ENCODE data around the gene SLIT1.

Gene SLIT1

DNA sequence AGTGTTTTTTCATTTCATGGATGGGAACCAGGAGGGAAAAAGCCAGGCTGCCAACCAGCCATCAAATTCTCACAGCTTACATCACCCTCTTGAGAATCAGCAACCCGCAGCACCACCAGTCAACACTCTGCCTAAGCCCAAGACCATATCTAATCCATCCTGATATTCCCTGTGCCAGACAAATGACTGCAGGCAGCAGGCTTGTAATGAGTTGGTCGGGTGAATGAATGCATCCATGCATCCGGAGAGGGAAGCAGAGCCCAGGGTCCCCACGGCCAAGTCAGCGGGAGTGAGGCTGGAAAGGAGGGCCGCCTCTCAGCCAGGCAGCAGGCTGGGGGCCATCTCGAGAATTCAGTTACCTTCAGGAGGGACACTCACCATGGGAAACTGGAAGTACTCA is 46.9 kb downstream of the SLIT1 start:
- DNase-seq, result no peak

DNA sequence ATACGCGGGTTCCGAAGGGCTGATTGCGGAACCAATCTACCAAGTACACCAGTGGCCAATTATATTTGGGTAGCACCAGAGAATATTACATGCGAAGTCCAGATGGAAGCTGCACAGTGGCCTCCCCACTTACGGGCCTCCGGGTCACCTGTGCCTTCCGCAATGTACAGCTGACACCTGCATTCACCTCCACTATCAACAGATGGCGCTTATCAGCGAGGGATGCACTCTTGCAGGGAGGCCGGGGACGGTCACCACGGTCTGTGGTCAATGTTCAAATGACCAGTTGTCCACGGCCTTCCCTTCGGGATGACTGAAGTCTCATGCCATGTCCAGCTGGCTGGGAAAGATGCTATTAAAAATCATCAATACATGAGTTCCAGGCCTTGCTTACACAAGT is 47.6 kb downstream of the SLIT1 start:
- no peak for DNase-seq

DNA sequence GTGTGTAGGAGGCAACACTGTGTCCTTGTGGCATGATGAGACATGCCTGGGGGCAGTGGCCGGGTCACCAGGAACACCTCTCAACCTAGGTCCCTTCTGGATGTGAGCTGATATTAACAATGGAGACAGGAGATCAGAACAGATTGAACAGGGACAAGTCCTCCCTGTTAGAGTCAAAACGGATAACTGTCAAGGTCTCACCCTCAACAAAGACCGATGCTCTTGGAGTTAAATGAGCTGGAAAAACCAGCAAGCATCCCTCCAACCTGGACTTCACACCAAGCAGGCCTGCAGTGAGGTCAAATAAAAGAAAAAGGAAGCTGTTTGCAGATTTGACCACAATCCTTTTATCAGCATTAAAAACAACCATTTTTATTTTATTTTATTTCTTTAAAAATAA is 49.0 kb downstream of the SLIT1 start:
- DNase-seq, result no peak

DNA sequence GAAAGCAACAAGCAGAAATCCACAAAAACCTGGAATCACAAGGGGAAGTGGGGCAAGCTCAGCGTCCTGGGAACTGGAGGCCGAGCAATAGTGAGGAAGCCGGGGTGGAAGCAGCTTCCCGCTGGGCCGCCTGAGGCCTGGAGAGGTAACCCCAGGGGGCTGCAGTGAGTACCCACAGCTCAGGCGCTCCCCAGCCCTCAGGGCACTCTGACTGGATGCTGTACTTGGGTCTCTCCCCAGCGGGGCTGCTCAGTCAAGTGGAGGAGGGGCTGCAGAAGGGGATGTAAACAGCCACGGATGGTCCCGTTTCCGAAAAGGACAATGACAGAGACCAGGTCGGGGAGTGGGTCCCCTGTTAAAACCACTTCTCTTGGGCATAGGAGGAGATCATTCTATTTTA is 50.3 kb downstream of the SLIT1 start:
- DNase-seq, result no peak

DNA sequence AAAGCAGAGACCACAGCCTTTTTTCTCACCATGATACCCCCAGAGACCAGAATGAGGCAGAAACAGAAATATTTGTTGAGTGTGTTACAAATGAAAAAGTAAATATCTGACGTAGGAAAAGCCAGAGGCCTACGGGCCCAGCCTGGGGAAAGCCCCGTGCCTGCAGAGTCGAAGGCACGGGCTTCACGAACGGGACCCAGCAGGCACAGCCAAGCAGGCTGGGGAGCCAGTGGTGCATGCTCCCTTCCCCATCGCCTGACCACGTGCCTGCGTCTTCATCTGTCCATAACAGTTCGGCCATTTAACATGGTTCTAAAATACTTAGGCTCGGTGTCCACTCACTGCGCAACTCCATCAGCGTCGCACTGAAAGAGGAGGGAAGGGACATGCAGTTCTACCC is 50.8 kb downstream of the SLIT1 start:
- DNase-seq, result no peak

DNA sequence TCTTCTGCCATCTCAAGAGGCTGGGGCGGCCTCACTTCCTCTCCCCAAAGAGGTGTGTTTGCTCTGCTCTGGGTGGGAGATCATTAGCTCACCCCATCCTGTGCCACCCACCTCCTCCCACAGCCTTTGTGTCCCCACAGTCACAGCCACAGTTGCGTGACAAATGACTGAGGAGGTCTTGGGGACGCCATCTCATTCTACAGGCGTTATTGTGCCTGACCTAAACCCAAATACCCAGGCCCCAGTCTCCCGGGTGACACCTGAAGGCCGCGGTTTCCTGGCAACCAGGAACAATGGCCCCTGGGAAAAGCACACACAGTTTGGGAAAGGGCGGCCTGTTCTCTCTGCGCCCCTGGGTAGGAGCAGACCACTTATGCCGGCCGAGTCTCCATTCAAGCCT is 51.6 kb downstream of the SLIT1 start:
- no peak for DNase-seq

DNA sequence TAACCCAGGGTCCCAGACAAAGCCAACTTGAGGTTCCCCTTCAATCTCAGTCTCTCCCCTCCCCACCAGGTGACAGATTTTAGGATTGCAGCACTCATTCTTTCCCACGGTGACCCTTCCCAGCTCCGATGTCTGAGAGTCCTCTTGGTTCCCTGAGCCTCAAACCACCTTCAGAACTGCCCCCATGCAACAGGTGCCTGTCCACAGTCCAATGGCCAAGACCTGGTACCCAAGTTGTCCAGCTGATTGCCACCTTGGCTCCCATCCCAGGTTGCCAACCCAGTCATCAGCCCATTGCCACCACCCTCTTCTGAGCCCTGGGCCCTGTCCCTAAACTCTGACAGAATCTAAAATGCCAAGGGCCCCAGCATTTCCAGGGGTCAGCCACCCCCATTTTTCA is 53.5 kb downstream of the SLIT1 start:
- no peak for DNase-seq

DNA sequence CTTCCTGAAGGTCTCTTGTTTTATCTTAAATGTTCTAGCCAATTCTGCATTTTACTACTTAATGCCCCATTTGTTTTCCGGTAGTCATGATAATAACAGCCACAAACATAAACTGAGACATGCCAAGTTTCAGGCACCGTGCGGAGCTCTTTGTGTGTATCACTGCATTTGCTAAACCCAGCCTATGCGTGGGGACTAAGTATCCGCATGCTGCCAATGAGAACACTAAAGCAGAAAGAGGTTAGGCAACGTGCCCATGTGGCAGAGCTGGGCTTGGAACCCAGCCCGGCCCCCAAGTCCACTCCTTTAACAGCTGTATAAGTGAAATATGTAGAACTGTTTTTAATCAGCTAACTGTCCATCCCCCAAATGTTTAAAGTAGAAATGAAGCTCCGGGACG is 54.1 kb downstream of the SLIT1 start:
- no peak for DNase-seq

DNA sequence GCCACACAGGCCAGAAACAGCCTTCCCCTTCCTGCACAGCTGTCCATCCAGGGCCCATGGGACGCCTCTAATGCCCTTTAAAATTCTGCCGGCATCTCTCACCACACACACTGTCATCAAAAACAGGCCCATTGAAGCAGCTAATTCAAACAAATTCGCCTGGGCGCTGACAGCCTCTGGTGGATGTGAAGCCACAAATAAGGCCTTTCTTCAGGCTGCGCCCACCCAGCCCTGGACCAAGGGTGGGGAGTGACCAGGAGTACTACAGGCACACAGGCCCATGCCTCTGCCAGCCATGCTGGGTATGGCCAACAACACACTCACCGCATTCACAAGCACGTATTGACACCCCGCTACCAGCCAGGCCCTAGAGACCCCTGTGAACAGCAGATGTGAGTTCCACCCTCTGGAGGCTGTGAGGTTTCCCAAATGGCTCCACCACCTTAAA is 54.6 kb downstream of the SLIT1 start:
- DNase-seq, result no peak

DNA sequence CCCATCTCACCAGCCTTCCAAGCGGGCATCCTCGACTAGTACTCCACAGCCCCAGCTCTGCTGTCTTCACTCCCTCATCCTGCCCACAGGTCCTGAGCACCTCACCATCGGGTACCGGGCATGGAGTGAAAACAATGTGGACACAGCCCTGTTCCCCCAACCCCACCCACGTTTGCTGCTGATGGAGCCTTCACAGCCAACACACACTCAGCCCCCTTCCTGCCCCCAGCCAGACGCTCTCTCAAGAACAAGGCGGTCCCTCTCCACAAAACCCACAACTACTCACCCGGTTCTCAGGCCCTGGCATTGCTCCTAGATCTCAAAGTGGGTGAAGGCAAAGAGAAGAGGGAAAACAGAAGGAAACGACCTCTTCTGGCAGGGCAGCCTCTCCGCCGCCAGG is 56.1 kb downstream of the SLIT1 start:
- no peak for DNase-seq

DNA sequence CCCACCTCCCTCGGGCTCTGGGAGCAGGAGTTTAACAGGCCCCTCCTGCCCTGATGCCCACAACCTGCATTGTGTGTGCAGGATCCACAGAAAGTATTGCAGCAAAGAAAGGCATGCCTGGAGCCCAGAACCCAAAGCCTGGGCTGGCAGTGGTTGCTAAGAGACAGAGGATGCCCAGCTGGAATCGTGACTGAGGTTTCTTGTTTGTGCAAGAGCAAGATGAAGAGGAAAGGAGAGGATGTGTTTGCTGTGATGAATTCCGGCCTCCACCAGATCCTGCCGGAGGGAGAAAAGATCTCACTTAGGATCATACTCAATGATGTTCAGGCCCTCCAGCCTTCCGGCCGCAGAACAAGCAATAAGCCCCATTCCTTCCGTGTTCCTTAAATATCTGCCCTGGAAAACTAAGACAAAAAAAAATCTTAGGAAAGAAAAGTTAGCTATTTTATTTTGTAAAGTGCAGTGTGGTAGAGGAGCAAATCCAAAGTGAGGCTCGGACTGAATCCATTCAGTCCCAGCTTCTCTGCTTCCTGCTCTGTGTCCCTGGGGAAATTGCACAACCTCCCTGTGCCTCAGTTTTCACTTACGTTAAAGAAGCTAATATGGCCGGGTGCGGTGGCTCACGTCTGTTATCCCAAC is 57.1 kb downstream of the SLIT1 start:
- DNase-seq, result no peak

DNA sequence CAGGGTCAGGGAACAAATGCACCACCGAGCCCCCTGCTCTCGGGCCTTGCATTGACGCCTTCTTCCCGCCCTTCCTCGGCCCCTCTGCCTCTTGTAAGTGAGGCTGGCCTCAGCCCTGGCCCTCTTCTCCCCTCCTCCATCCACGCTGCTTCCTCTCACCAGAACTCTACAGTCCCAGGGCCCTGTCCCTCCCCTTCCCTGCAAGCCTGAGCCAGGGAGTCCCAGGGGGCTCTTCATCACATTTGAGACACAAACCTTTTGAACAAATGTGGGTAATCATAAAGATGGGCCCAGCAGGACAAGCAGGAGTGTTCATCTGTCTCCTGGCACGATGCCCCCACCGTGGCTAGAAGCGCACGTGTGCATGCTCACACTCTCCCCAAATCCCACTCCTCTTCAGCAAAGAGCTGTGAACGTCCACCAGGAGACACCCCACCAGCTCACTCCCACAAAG is 57.7 kb downstream of the SLIT1 start:
- no peak for DNase-seq

DNA sequence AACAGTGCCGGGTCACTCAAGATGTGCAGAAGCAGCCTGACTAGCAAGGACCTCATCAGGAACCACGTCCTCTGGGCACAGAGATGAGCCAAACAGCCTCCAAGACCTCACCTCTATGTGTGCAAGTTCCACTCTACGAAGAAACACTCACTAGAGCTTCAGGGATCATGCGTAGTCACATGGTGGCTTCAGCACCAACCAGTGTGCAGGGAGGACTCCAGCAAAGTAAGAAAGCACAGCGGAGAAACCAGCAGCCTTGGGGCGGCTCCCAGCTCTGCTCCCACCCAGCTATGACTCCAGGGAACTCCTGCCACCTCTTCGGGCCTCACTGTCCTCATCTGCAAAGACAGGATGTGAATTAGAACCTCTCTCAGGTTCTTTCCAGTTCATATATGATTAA is 58.2 kb downstream of the SLIT1 start:
- DNase-seq, result no peak

DNA sequence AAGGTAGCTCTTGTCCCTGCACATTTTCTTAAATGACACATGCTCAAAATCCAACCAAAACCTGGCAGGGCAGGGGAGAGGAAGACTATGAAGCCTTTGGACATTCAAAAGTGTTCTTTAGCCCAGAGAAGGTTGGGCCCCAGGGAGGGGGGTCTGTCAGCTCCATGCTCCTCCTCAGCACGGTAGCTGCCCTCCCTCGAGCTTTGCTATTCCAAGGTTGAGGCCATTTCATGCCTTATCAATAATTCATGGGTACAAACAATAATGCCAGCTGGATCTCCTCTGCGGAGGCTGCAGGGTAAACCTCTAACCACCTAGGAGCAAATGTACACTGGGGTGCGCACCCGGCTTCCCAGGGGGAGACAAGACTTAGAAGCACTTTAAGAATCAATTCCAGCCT is 61.5 kb downstream of the SLIT1 start:
- DNase-seq, result no peak

DNA sequence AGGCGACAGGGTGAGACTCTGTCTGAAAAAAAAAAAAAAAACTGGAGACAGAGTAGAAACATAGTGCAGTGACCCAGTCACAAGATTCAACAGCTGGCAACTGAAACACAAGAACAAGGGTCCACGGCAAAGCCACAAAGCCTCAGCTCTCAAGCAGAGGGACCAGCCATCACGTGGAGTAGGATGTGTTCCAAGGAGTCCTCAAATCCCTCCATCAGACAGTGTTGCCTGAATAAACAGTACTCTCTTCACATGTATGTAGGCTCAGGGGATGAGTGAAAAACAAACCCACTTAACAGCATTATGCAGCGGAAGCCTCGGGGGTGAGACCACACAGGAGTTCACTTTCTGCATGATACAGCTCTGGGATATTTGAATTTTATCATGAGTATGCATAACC is 62.0 kb downstream of the SLIT1 start:
- DNase-seq, result no peak

DNA sequence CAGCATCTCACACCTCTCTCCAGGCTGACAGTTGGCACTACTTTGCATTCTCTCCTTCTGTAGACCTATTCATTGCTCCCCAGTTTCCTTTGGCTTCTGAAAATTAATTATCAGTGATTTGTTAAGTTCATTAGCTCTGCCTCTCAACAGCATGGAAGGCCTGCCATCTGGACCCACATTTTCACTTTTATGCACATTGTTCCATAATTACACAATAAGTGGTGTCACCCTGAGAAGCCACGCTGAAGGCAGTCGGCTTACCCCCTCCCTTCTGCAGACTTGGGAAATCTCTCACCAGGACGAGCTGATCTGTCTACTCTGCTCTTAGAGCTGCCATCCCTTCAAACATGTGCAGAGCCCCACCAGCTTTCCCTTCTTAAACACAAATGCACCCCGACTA is 64.7 kb downstream of the SLIT1 start:
- DNase-seq, result no peak

DNA sequence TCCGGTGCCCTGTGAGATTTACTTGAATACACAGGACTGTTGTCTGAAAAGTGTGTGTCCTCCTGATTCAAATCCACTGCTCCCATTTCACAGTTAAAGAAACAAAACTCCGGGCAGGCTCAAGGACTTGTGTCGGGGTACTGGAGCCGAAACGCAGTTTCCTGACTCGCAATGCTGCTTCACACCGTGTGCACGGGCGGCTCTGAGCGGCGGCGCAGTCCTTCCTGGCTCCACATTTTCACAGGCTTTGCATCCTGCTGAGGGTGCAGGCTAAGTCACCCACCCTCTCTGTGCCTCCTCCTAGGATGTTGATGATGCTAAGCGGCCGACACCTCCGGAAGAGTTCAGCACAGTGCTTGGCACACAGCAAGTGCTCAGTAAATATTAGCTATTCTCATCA is 65.4 kb downstream of the SLIT1 start:
- no peak for DNase-seq

DNA sequence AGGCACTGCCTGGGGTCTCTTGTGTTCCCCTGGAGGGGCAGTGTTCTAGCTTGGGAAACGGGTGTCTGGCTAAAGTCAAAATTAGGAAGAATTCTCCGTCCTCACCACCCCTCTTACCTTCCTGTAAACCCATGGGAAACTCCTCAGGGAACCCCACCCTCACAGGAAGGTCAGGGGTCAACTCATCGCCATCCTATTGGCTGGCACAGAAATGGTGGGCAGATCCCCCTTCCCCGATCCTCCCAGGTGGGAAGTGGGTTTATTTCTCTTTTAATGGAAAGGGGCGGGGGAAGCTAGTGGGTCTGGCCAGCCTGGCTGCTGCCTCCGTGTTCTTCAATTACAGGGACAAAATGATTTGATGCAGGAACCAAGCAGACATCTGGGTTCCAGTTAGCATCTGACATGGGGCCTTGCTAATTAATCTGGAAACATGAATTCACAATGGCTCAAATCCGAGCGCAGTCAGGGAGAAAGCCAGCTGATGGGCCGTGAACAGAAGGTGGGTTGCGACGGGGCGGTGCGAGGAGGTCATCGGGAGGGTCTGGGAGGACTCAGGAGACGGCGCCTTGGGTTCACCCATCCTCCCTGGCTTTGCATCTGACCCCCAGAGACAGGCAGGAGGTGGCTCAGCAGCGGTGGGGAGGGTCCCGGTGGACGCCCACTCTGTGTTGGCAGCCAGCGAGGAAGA is 66.6 kb downstream of the SLIT1 start:
- DNase-seq, result no peak

DNA sequence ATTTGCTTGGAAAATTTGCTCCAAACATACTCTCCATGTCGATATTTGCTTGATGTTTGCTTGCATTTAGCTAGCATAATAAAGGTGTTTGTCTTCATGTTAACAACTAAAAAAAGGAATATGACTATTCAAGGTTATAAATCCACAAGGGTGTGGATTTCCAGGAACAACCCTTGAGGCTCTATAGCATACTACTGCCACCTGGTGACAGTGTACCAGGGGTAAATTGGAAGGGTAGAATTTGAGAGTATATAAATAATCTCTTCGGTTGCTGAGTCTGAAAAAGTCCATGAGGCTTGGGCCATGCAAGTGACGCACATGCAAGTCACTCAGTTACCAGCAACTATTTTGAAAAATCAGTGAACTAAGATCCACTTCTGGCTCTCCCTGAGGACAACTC is 68.4 kb downstream of the SLIT1 start:
- DNase-seq, result no peak

DNA sequence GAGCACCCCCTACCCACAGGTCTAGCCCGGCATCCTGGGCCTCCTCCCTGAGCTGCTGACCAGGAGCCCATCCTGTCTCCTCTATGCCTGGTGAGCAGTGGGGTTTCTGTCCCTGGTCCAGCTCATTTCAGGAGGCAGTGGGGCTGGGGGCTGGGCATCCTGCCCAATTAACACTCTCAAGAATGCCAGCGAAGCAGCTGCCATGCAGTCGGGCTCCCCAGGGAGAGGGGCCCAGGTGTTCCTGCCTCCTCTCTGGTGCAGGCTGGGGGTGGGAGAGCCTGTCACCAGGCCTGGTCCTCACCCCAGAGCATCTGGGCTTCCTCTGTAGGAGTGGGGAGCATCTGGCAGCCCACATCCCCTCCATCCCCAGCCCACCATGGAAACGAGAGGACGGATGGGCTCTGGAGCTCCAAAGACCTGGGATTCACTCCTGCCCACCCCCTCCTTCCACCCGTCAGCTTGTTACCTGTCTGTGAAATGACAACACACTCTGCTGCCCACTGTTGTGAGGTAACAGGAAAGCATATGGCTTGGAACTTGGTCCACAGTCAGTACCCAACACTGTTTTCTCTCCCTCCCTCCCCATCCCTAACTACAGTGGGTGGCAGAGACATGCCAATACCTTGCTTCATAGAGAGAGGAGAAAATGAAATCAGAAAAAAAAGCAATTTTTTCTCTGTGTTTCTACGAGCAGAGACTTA is 69.1 kb downstream of the SLIT1 start:
- DNase-seq, result no peak

DNA sequence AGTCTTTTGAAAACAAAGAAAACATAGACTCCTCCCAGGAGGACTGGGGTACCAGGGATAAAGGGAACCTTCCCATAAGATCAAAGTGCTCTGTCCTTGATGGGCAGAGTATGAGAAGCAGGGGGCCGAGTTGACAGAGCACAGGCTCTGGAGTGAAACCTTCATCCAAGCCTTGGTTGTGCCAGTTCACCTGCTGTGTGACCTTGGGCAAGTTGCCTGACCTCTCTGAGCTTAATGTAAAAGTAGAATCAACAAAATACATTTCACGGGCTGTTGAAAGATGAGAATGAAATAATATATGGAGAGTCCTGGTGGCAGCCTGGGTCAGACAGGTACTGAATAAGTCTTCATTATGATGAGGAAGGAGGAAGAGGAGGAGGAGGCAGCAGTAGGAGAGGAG is 69.9 kb downstream of the SLIT1 start:
- DNase-seq, result no peak

DNA sequence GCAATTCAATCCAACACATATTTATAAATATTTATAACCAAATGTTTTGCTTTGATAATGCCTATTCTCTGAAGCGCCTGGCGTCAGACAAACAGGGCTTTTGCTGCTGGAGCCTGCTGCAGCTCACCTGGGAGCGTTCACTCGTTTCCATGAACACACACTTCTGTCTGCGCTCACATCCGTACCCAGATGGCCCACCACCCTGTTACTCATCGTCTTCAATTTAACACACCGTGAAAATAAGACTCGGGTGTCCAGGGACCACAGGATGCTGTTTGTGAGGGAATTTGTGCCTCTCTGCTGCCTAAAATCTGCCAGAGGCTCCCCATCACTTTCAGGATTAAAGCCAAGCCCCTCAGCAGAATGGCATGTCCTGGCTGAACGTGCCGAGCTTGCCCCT is 74.1 kb downstream of the SLIT1 start:
- DNase-seq, result no peak

DNA sequence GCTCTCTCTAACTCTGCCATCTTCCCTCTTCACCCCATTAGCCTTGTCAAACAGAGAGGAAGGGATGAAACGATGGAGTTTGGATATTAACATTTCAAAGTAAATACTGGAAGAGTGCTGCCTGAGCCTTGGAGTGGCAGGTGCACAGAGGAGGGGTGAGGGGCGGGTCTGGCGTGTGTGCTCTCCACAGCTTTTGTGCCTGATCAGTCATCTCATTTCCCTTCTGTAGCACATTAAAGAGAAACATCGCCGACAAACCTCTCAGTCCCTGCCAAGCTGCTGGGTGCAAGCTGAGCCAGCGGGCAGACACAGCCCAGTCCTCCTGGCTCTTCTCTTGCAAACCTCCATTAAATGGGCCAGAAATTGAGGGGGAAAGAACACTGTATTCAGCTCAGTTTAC is 76.2 kb downstream of the SLIT1 start:
- no peak for DNase-seq

DNA sequence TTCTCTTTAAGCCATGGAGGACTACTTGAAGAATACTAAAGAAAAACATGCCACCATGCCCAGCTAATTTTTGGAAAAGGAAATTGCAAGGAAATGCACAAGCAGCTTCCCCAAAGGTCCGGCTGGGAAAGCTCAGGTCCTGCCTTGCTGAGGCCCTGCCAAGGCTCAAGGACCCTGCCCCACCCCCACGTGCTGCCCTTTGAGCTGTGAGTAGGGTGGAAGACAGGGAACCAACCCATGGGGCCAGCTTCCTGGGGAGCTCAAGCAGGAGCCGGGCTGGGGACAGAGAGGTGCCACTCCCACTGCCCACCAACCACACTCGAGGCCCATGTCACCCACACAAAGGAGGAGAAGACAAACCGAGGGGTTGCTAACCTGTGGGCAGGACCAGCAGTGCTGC is 78.2 kb downstream of the SLIT1 start:
- DNase-seq, result no peak

Measured in activated naive CD4-positive, alpha-beta T cell (primary cell).